Measurements from ENCODE around the gene ACAD8.

- TF ChIP-seq, protein P1, sequence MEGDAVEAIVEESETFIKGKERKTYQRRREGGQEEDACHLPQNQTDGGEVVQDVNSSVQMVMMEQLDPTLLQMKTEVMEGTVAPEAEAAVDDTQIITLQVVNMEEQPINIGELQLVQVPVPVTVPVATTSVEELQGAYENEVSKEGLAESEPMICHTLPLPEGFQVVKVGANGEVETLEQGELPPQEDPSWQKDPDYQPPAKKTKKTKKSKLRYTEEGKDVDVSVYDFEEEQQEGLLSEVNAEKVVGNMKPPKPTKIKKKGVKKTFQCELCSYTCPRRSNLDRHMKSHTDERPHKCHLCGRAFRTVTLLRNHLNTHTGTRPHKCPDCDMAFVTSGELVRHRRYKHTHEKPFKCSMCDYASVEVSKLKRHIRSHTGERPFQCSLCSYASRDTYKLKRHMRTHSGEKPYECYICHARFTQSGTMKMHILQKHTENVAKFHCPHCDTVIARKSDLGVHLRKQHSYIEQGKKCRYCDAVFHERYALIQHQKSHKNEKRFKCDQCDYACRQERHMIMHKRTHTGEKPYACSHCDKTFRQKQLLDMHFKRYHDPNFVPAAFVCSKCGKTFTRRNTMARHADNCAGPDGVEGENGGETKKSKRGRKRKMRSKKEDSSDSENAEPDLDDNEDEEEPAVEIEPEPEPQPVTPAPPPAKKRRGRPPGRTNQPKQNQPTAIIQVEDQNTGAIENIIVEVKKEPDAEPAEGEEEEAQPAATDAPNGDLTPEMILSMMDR (IDR thresholded peaks at IDR 0.05) = peak in 1 of 4 experiments; percentile 6
- TF ChIP-seq POLR2A (IDR thresholded peaks at IDR 0.05) = no peak
Measured at GRCh38 chr11:134276396-134277182, 23.2 kb downstream of the ACAD8 start.
